ENCODE results near the gene VTA1.

VTA1 gene

DNA sequence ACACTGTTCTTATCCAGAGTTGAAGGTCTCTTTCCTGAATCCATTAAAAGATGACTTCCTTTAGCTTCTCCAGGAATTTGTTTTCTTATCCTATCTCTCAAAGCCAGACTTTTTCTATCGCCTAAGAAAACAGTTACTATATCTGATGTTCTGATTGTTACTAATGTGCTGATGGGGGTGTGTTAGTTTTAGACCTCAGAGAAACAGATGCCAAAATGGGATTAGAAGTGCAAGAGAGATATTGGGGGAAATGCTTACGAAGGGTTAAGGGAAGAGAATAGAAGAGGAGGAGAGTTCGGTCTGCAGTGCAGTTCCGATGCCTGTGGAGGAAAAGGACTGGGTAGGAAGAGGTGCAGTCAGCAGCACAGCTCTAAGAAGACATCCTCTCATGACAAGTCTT lies 119.0 kb downstream of the VTA1 start:
- DNase-seq (ENCODE audit: low read depth in 2 of 2) = no peak

DNA sequence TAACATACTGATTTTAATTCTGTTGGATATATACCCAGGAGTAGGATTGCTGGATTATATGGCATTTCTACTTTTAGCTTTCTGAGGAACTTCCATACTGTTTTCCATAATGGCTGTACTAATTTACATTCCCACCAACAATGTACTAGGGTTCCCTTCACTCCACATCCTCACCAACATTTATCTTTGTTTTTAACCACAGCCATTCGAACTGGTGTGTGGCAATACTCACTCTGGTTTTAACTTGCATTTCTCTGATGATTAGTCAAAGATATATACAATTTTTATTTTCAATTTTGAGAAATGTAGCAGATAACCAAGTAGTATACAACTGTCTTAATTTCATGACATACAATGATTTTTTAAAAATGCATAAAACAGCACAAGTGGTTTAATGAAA lies 124.4 kb downstream of the VTA1 start:
- no peak for DNase-seq (ENCODE audit: low read depth in 2 of 2)
